ENCODE data around the gene ZNF79.
"Not testable (repeated sequence)": the region's sequence is repeated elsewhere in the genome, so short reads cannot be mapped to it uniquely, and the experiment has no call there.

ZNF79 gene

GRCh38 chr9:127448112-127448805, 24.1 kb downstream of the ZNF79 start:
- no peak for DNase-seq
- intact Hi-C loops (cut with DNase I), result no loop called here

- intact Hi-C loops (cut with DNase I), result no loop called here
- no peak for DNase-seq
Measured at GRCh38 chr9:127449332-127449966, 25.3 kb downstream of the ZNF79 start.

GRCh38 chr9:127450243-127450760, 26.1 kb downstream of the ZNF79 start:
- intact Hi-C loops (cut with DNase I), result loop anchor here (2.0 kb wide), 1 partner anchor 26 kb away; the partner anchor contains the start of gene ZNF79
- peak in 2 of 42 donors; percentile 9 to 11 for DNase-seq

- peak; percentile 94 to 99 (median 97) for DNase-seq
- intact Hi-C loops (cut with DNase I), result loop anchor here (2.0 kb wide), 1 partner anchor 26 kb away; the partner anchor contains the start of gene ZNF79
Measured at GRCh38 chr9:127450830-127451607, 26.8 kb downstream of the ZNF79 start, which contains the start of the genes LRSAM1 and RPL12. Gene LRSAM1, plus strand, starts transcription at chr9:127451510. Its CDS starts 3,018 bp downstream, at chr9:127454528. Gene RPL12, minus strand, starts transcription at chr9:127451406. Its CDS starts 89 bp downstream, at chr9:127451317.

- intact Hi-C loops (cut with DNase I), result loop anchor here (2.0 kb wide), 1 partner anchor 27 kb away; the partner anchor contains the start of gene ZNF79
- DNase-seq, result no peak
Measured at GRCh38 chr9:127451608-127451857, 27.4 kb downstream of the ZNF79 start.

- DNase-seq, result peak; percentile 9 to 69 (median 44)
- intact Hi-C loops (cut with DNase I), result loop anchor here (2.0 kb wide), 1 partner anchor 27 kb away; the partner anchor contains the start of gene ZNF79
Measured at GRCh38 chr9:127451858-127452656, 27.9 kb downstream of the ZNF79 start.

GRCh38 chr9:127452691-127453090, 28.5 kb downstream of the ZNF79 start:
- intact Hi-C loops (cut with DNase I), result no loop called here
- peak in 1 of 42 donors; percentile 8 for DNase-seq

GRCh38 chr9:127455324-127455992, 31.3 kb downstream of the ZNF79 start:
- DNase-seq, result peak in 23 of 42 donors; percentile 11 to 52 (median 26)
- intact Hi-C loops (cut with DNase I), result no loop called here

GRCh38 chr9:127457191-127457878, 33.2 kb downstream of the ZNF79 start:
- no peak for DNase-seq
- intact Hi-C loops (cut with DNase I), result no loop called here

- intact Hi-C loops (cut with DNase I), result no loop called here
- DNase-seq, result peak in 5 of 42 donors; percentile 15 to 39 (median 25)
Measured at GRCh38 chr9:127458921-127459320, 34.7 kb downstream of the ZNF79 start.

GRCh38 chr9:127463382-127463781, 39.2 kb downstream of the ZNF79 start:
- DNase-seq, result no peak
- intact Hi-C loops (cut with DNase I), result no loop called here

GRCh38 chr9:127463911-127464310, 39.7 kb downstream of the ZNF79 start:
- intact Hi-C loops (cut with DNase I), result no loop called here
- DNase-seq, result no peak

- DNase-seq; intact Hi-C loops (cut with DNase I): not testable (repeated sequence)
Measured at GRCh38 chr9:127466407-127466917, 42.3 kb downstream of the ZNF79 start.

GRCh38 chr9:127467621-127468020, 43.4 kb downstream of the ZNF79 start:
- intact Hi-C loops (cut with DNase I), result no loop called here

GRCh38 chr9:127470662-127471061, 46.5 kb downstream of the ZNF79 start:
- intact Hi-C loops (cut with DNase I), result no loop called here
- DNase-seq, result no peak

More at GRCh38 chr9:127467621-127468020, 43.4 kb downstream of the ZNF79 start:
- no peak for DNase-seq

- intact Hi-C loops (cut with DNase I), result no loop called here
Measured at GRCh38 chr9:127473501-127473900, 49.3 kb downstream of the ZNF79 start.

GRCh38 chr9:127473932-127474331, 49.8 kb downstream of the ZNF79 start:
- no peak for DNase-seq
- intact Hi-C loops (cut with DNase I), result no loop called here

More at GRCh38 chr9:127473501-127473900, 49.3 kb downstream of the ZNF79 start:
- DNase-seq, result no peak
